Endothelial cell (in vitro differentiated cells): ENCODE data around the gene CRTC1. TPM values are rescaled to one million over a fixed set of nuclear protein-coding genes. Genes with fewer than 3 reads are reported as not detected.

ENCODE experiments used
- DNase-seq: peaks from one replicate; pipeline ENCODE4 v3.0.0; 2021; ENCODE audit warnings: low spot score
- H3K27ac Mint-ChIP-seq: one replicate; pipeline ENCODE4 v1.8.0; 2021; ENCODE audit warnings: mixed read lengths, inconsistent platforms; ENCODE audit not compliant: unreplicated experiment
- H3K27me3 Mint-ChIP-seq: one replicate; pipeline ENCODE4 v1.8.0; 2021; ENCODE audit warnings: mild to moderate bottlenecking, moderate library complexity, mixed read lengths, inconsistent platforms; ENCODE audit not compliant: unreplicated experiment
- H3K36me3 Mint-ChIP-seq: one replicate; pipeline ENCODE4 v1.8.0; 2021; ENCODE audit warnings: mild to moderate bottlenecking, low read depth, mixed read lengths, inconsistent platforms; ENCODE audit not compliant: unreplicated experiment
- H3K4me1 Mint-ChIP-seq: one replicate; pipeline ENCODE4 v1.8.0; 2021; ENCODE audit warnings: mild to moderate bottlenecking, mixed read lengths, inconsistent platforms; ENCODE audit not compliant: unreplicated experiment
- H3K4me3 Mint-ChIP-seq: one replicate; pipeline ENCODE4 v1.8.0; 2021; ENCODE audit warnings: mild to moderate bottlenecking, mixed read lengths, inconsistent platforms; ENCODE audit not compliant: unreplicated experiment
- H3K9me3 Mint-ChIP-seq: one replicate; pipeline ENCODE4 v1.8.0; 2021; ENCODE audit warnings: mixed read lengths, inconsistent platforms; ENCODE audit not compliant: unreplicated experiment
- CTCF ChIP-seq: fragments of 200-600 bp; sonication (generic); IDR thresholded peaks from one replicate; pipeline ENCODE4 v1.5.0; 2021; ENCODE audit warnings: antibody characterized with exemption; ENCODE audit not compliant: unreplicated experiment
- total RNA-seq: library from RNA; stranded (reverse); fragmentation: NEBNext Ultra II Directional; extraction: Animal tissue kit (Norgen Biotek cat#: 25700); gene quantifications from one replicate; pipeline ENCODE4 v1.2.1, GENCODE V29; 2021; ENCODE audit not compliant: unreplicated experiment

CRTC1 gene
- total RNA-seq, 1 donor from 2014 or later: 17.5 TPM

GRCh38 chr19:18795540-18795939, 112.1 kb downstream of the CRTC1 start:
- Mint-ChIP-seq H3K36me3 (no peaks in the 10 kb centered on the region), H3K9me3 (no peaks in the 10 kb centered on the region), H3K4me1 (no peaks in the 10 kb centered on the region), H3K27me3 (peaks cover 15% of the 10 kb centered on the region), H3K27ac (no peak overlapping the region), H3K4me3 (no peak overlapping the region)
- no peak for TF ChIP-seq CTCF
- DNase-seq: no peak

GRCh38 chr19:18796239-18796638, 112.8 kb downstream of the CRTC1 start:
- Mint-ChIP-seq H3K9me3 (no peaks in the 10 kb centered on the region), H3K4me1 (no peaks in the 10 kb centered on the region), H3K4me3 (no peak overlapping the region), H3K27ac (no peak overlapping the region), H3K36me3 (no peaks in the 10 kb centered on the region), H3K27me3 (peaks cover 15% of the 10 kb centered on the region)
- TF ChIP-seq CTCF: no peak
- no peak for DNase-seq

- Mint-ChIP-seq H3K36me3 (no peaks in the 10 kb centered on the region), H3K27ac (no peak overlapping the region), H3K27me3 (peaks cover 8% of the 10 kb centered on the region), H3K4me1 (no peaks in the 10 kb centered on the region), H3K4me3 (no peak overlapping the region), H3K9me3 (no peaks in the 10 kb centered on the region)
- no peak for DNase-seq
- TF ChIP-seq CTCF: no peak
These were observed 115.2 kb downstream of the CRTC1 start for GRCh38 chr19:18798384-18799352.

- no peak for TF ChIP-seq CTCF
- Mint-ChIP-seq H3K27ac (no peak overlapping the region), H3K4me1 (no peaks in the 10 kb centered on the region), H3K36me3 (no peaks in the 10 kb centered on the region), H3K27me3 (peaks cover 8% of the 10 kb centered on the region), H3K9me3 (no peaks in the 10 kb centered on the region), H3K4me3 (no peak overlapping the region)
- DNase-seq: no peak
These were observed 116.0 kb downstream of the CRTC1 start for GRCh38 chr19:18799389-18799970.

GRCh38 chr19:18800079-18800478, 116.6 kb downstream of the CRTC1 start:
- H3K27me3 Mint-ChIP-seq: peaks cover 8% of the 10 kb centered on the region

More at GRCh38 chr19:18800079-18800478, 116.6 kb downstream of the CRTC1 start:
- no peak overlapping the region for H3K4me3 Mint-ChIP-seq
- H3K9me3 Mint-ChIP-seq: no peaks in the 10 kb centered on the region
- H3K4me1 Mint-ChIP-seq: no peaks in the 10 kb centered on the region
- H3K27ac Mint-ChIP-seq: no peak overlapping the region
- H3K36me3 Mint-ChIP-seq: no peaks in the 10 kb centered on the region
- no peak for TF ChIP-seq CTCF
- no peak for DNase-seq
